Thyroid gland (tissue), 4 donors: ENCODE results near the gene DNM3.

Source experiments
- CTCF ChIP-seq, 6 experiments: fragments of 200-600 bp in 3 of 6; fragments of 450-650 bp in 3 of 6; sonication (generic) in 3 of 6; IDR thresholded peaks; one replicate each; pipeline ENCODE4 v1.5.1; 2016 to 2019; ENCODE audit warnings: antibody characterized with exemption in 6 of 6, mild to moderate bottlenecking in 2 of 6, inconsistent platforms in 1 of 6, moderate library complexity in 1 of 6
- POLR2A ChIP-seq, 2 donors: fragments of 450-650 bp; IDR thresholded peaks; one replicate each; pipeline ENCODE4 v1.6.1; 2017; ENCODE audit warnings: antibody characterized with exemption in 2 of 2, mild to moderate bottlenecking in 2 of 2, moderate library complexity in 1 of 2

DNA sequence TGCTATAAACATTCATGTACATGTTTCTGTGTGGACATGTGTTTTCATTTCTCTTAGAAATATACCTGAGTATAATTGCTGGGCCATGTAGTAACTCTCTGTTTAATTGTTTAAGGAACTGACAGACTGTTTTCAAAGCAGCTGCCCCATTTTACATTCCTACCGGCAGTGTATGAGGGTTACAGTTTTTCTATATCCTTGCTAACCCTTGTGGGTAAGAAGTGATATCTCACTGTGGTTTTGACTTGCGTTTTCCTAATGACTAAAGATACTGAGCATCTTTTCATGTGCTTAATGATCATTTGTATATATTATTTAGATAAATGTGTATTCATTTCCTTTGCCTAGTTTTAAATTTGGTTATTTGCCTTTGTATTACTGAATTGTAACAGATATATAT is 81.7 kb downstream of the DNM3 start:
- no peak for TF ChIP-seq CTCF (IDR thresholded peaks at IDR 0.05)
- no peak for TF ChIP-seq POLR2A (IDR thresholded peaks at IDR 0.05)
